DOHH2 (cell line): ENCODE data around the gene CHPF.
A peak's percentile ranks its signal among the peaks of the same experiment; 100 is the strongest.

ENCODE experiments used
- H3F3A ChIP-seq: fragments of 200-600 bp; sonication (generic), shearing (Covaris generic); 2 replicates; pipeline ENCODE4 v1.6.0; 2016; ENCODE audit warnings: antibody characterized with exemption, mild to moderate bottlenecking; ENCODE audit not compliant: control insufficient read depth, insufficient read depth
- H3K27ac ChIP-seq: fragments of 200-600 bp; sonication (generic); 2 replicates; pipeline ENCODE4 v1.5.1; 2014; ENCODE audit warnings: low read depth, mild to moderate bottlenecking, low read length, moderate library complexity
- H3K27me3 ChIP-seq: fragments of 200-600 bp; sonication (generic); 2 replicates; pipeline ENCODE4 v1.6.1; 2014; ENCODE audit warnings: mild to moderate bottlenecking, low read length, mixed read lengths; ENCODE audit not compliant: control insufficient read depth
- H3K36me3 ChIP-seq: fragments of 200-600 bp; sonication (generic); 2 replicates; pipeline ENCODE4 v1.6.1; 2014; ENCODE audit warnings: mild to moderate bottlenecking, low read length, moderate library complexity, mixed read lengths; ENCODE audit not compliant: control insufficient read depth
- H3K4me1 ChIP-seq: fragments of 200-600 bp; sonication (generic); 2 replicates; pipeline ENCODE4 v1.6.1; 2014; ENCODE audit warnings: mild to moderate bottlenecking, low read length, mixed read lengths; ENCODE audit not compliant: control insufficient read depth
- H3K4me2 ChIP-seq: fragments of 200-600 bp; sonication (generic); 2 replicates; pipeline ENCODE4 v1.6.0; 2014; ENCODE audit warnings: mild to moderate bottlenecking, low read length, moderate library complexity
- H3K4me3 ChIP-seq: fragments of 200-600 bp; sonication (generic); 2 replicates; pipeline ENCODE4 v1.5.1; 2014; ENCODE audit warnings: mild to moderate bottlenecking, low read length, mixed read lengths
- H3K79me2 ChIP-seq: fragments of 200-600 bp; sonication (generic); 2 replicates; pipeline ENCODE4 v1.6.1; 2014; ENCODE audit warnings: mild to moderate bottlenecking, low read length, mixed read lengths; ENCODE audit not compliant: control insufficient read depth
- H3K9me2 ChIP-seq: fragments of 200-600 bp; sonication (generic); replicated peaks from 2 replicates; pipeline ENCODE4 v1.6.1; 2014; ENCODE audit warnings: mild to moderate bottlenecking, low read length, mixed read lengths; ENCODE audit not compliant: control insufficient read depth
- H3K9me3 ChIP-seq: fragments of 200-600 bp; sonication (generic); 2 replicates; pipeline ENCODE4 v1.6.1; 2014; ENCODE audit warnings: antibody characterized with exemption, low read length, mixed read lengths; ENCODE audit not compliant: control insufficient read depth, insufficient read depth
- H4K20me1 ChIP-seq: fragments of 200-600 bp; sonication (generic); 2 replicates; pipeline ENCODE4 v1.6.0; 2014; ENCODE audit warnings: low read depth, mild to moderate bottlenecking, antibody characterized with exemption, low read length, moderate library complexity; ENCODE audit not compliant: control insufficient read depth, insufficient read depth
- CTCF ChIP-seq: fragments of 200-600 bp; sonication (generic); IDR thresholded peaks from one replicate; pipeline ENCODE4 v1.5.1; 2014; ENCODE audit warnings: antibody characterized with exemption, mild to moderate bottlenecking, low read depth, low read length; ENCODE audit not compliant: poor library complexity, severe bottlenecking
- EZH2phosphoT487 ChIP-seq: fragments of 200-600 bp; sonication (generic); IDR thresholded peaks from 2 replicates; pipeline ENCODE4 v1.6.1; 2017; ENCODE audit warnings: borderline replicate concordance, mild to moderate bottlenecking, antibody characterized with exemption, low read length, moderate library complexity, mixed read lengths

CHPF gene

GRCh38 chr2:219502618-219503017 lies 41.0 kb downstream of the CHPF start:
- no peak overlapping the region for H3K4me3 ChIP-seq
- H3K27me3 ChIP-seq, result peaks cover 7% of the 10 kb centered on the region
- H3K79me2 ChIP-seq, result peaks cover 10% of the 10 kb centered on the region; the same call in 1 of the 2 replicates
- no peaks in the 10 kb centered on the region for H3K9me3 ChIP-seq
- TF ChIP-seq CTCF (no peak), EZH2phosphoT487 (no peak)
- peaks cover 19% of the 10 kb centered on the region for H3K4me1 ChIP-seq
- H3F3A ChIP-seq, result no peaks in the 10 kb centered on the region
- no peaks in the 10 kb centered on the region for H4K20me1 ChIP-seq
- no peaks in the 10 kb centered on the region for H3K9me2 ChIP-seq
- no peaks in the 10 kb centered on the region for H3K36me3 ChIP-seq
- no peak overlapping the region for H3K27ac ChIP-seq
- no peak overlapping the region for H3K4me2 ChIP-seq

GRCh38 chr2:219501849-219502248 lies 41.8 kb downstream of the CHPF start:
- Histone ChIP-seq H3K36me3 (no peaks in the 10 kb centered on the region), H3K4me2 (no peak overlapping the region), H3K27ac (no peak overlapping the region), H4K20me1 (no peaks in the 10 kb centered on the region), H3K27me3 (peaks cover 14% of the 10 kb centered on the region), H3K4me1 (peaks cover 22% of the 10 kb centered on the region), H3K79me2 (peaks cover 10% of the 10 kb centered on the region; the same call in 1 of the 2 replicates), H3K9me2 (no peaks in the 10 kb centered on the region), H3F3A (no peaks in the 10 kb centered on the region), H3K4me3 (no peak overlapping the region), H3K9me3 (no peaks in the 10 kb centered on the region)
- TF ChIP-seq CTCF (no peak), EZH2phosphoT487 (no peak)

GRCh38 chr2:219500135-219500534 lies 43.5 kb downstream of the CHPF start:
- no peaks in the 10 kb centered on the region for H3K36me3 ChIP-seq
- H3F3A ChIP-seq, result no peaks in the 10 kb centered on the region
- H3K27me3 ChIP-seq, result peaks cover 24% of the 10 kb centered on the region
- H3K4me3 ChIP-seq, result no peak overlapping the region
- no peaks in the 10 kb centered on the region for H3K9me3 ChIP-seq
- TF ChIP-seq CTCF, result peak; percentile 72
- TF ChIP-seq EZH2phosphoT487, result no peak
- H3K4me1 ChIP-seq, result peaks cover 30% of the 10 kb centered on the region
- no peaks in the 10 kb centered on the region for H3K9me2 ChIP-seq
- H3K4me2 ChIP-seq, result peak overlapping the region; percentile 91
- H3K79me2 ChIP-seq, result peaks cover 10% of the 10 kb centered on the region; the same call in 1 of the 2 replicates
- no peaks in the 10 kb centered on the region for H4K20me1 ChIP-seq
- H3K27ac ChIP-seq, result no peak overlapping the region
